ENCODE measurements around the gene FSTL5. TPM values are rescaled to one million over a fixed set of nuclear protein-coding genes. Genes with fewer than 3 reads are reported as not detected.

The FSTL5 gene
- total RNA-seq, 4 donors from 2014 or later = not detected

GRCh38 chr4:161714931-161715330, 448.9 kb downstream of the FSTL5 start:
- TF ChIP-seq POLR2A (IDR thresholded peaks at IDR 0.05) (no peak), CTCF (IDR thresholded peaks at IDR 0.05) (no peak)
- Histone ChIP-seq H3K4me1 (no peaks in the 10 kb centered on the region), H3K27me3 (no peaks in the 10 kb centered on the region), H3K36me3 (no peaks in the 10 kb centered on the region), H3K27ac (no peak overlapping the region), H3K4me3 (no peak overlapping the region), H3K9me3 (peaks cover 0 to 5% (median 0%) of the 10 kb centered on the region in 3 donors)
- 8 to 23% methylated on average over 1 of the region's 1 CpG for WGBS, 2 donors
- intact Hi-C loops (cut with DNase I) = no loop called here
- DNase-seq = no peak

GRCh38 chr4:161714022-161714751, 449.6 kb downstream of the FSTL5 start:
- no peaks in the 10 kb centered on the region for H3K27me3 ChIP-seq
- TF ChIP-seq CTCF (IDR thresholded peaks at IDR 0.05) (no peak), POLR2A (IDR thresholded peaks at IDR 0.05) (no peak)
- no peak overlapping the region for H3K27ac ChIP-seq
- WGBS, 2 donors = 50 to 60% methylated on average over 2 of the region's 2 CpGs
- H3K4me3 ChIP-seq = no peak overlapping the region
- DNase-seq = no peak
- H3K36me3 ChIP-seq = no peaks in the 10 kb centered on the region
- H3K4me1 ChIP-seq = no peaks in the 10 kb centered on the region
- intact Hi-C loops (cut with DNase I) = no loop called here
- H3K9me3 ChIP-seq = peaks cover 0 to 5% (median 0%) of the 10 kb centered on the region in 3 donors

GRCh38 chr4:161704653-161705052, 459.1 kb downstream of the FSTL5 start:
- Histone ChIP-seq H3K9me3 (no peaks in the 10 kb centered on the region), H3K4me3 (no peak overlapping the region), H3K27me3 (no peaks in the 10 kb centered on the region), H3K36me3 (no peaks in the 10 kb centered on the region), H3K27ac (no peak overlapping the region), H3K4me1 (no peaks in the 10 kb centered on the region)
- 13 to 44% methylated on average over 3 of the region's 3 CpGs for WGBS, 2 donors
- intact Hi-C loops (cut with DNase I) = no loop called here
- no peak for TF ChIP-seq POLR2A (IDR thresholded peaks at IDR 0.05)
- TF ChIP-seq CTCF (IDR thresholded peaks at IDR 0.05) = no peak
- DNase-seq = no peak

- Histone ChIP-seq H3K27me3 (no peaks in the 10 kb centered on the region), H3K27ac (no peak overlapping the region), H3K4me1 (no peaks in the 10 kb centered on the region), H3K9me3 (no peaks in the 10 kb centered on the region), H3K36me3 (no peaks in the 10 kb centered on the region), H3K4me3 (no peak overlapping the region)
- WGBS, 2 donors = 56 to 57% methylated on average over 4 of the region's 4 CpGs
- TF ChIP-seq POLR2A (IDR thresholded peaks at IDR 0.05) = no peak
- TF ChIP-seq CTCF (IDR thresholded peaks at IDR 0.05) = no peak
- intact Hi-C loops (cut with DNase I) = no loop called here
- DNase-seq = no peak
Observed at GRCh38 chr4:161704040-161704439, 459.8 kb downstream of the FSTL5 start.

GRCh38 chr4:161702287-161702686, 461.5 kb downstream of the FSTL5 start:
- Histone ChIP-seq H3K4me1 (no peaks in the 10 kb centered on the region), H3K36me3 (no peaks in the 10 kb centered on the region), H3K9me3 (no peaks in the 10 kb centered on the region), H3K27ac (no peak overlapping the region), H3K27me3 (no peaks in the 10 kb centered on the region), H3K4me3 (no peak overlapping the region)
- no peak for DNase-seq
- TF ChIP-seq POLR2A (IDR thresholded peaks at IDR 0.05) (no peak), CTCF (IDR thresholded peaks at IDR 0.05) (no peak)
- WGBS, 2 donors = 68 to 75% methylated on average over 4 of the region's 4 CpGs
- intact Hi-C loops (cut with DNase I) = no loop called here

All from esophagus squamous epithelium (tissue), 5 donors.